Measurements from ENCODE around the gene HOXB9.
A peak's percentile ranks its signal among the peaks of the same experiment; 100 is the strongest.

The HOXB9 gene

DNA sequence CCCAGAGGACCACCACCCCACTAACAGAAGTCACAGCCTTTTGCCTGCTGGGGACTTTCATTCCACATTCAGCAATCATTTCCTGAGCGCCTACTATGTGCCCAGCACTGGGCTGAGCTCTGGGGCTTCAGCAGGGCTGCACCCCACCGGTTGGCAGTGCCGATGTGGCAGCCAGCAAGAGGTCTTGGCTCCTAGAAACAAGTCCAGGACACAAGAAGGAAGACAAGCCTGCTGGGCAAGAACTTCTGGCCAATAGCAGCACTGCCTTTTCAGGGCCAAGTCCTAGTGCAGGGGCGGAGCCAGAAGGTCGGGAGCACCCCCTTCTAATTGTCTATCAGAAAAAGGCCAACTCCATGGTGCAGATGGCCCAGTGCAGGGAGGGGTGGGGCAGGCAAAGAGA, 13.0 kb upstream of the HOXB9 start:
- DNase-seq: no peak

DNA sequence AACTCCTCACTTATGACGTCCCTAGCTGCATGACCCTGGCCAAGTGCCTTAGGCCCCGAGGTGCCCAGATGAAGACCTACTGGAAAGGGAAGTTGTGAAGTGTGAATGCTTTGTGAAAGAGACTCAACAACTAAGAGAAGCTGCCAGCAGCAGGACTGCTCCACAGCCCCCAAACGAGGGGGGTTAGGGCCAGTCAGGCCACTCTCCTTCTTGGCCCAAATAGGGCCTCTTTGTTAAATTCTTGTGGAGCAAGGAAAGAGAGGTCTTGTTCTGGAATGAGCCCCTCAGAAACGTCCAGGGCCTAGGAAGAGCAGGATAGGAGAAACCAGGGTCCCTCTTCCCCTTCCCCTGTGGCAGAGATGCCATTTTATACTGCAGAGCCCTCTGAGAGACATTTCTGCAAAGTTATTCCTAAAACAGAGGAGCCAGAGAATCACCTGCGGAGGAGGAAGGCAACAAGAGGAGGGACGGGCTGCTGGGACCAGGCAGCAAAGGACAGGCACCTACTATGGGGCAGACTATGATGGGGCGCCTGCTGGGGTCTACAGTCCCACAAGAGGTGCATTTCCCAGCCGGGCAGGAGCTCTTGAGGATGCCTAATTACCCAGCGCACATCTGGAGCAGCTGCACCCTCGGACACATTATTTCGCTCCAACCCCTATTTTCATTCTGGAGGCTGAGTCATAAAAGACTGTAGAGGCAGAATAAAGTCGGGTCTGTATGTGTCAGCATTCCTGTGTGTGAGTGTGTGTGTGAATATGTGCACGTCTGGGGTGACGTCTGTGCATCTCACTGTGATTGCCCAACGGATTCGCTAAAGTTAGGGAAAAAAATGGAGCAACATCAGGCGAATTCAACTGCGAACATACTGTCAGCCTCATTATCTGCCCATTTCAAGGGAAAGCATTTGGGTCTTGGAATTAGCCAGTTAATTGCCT, 11.4 kb upstream of the HOXB9 start:
- DNase-seq: no peak

DNA sequence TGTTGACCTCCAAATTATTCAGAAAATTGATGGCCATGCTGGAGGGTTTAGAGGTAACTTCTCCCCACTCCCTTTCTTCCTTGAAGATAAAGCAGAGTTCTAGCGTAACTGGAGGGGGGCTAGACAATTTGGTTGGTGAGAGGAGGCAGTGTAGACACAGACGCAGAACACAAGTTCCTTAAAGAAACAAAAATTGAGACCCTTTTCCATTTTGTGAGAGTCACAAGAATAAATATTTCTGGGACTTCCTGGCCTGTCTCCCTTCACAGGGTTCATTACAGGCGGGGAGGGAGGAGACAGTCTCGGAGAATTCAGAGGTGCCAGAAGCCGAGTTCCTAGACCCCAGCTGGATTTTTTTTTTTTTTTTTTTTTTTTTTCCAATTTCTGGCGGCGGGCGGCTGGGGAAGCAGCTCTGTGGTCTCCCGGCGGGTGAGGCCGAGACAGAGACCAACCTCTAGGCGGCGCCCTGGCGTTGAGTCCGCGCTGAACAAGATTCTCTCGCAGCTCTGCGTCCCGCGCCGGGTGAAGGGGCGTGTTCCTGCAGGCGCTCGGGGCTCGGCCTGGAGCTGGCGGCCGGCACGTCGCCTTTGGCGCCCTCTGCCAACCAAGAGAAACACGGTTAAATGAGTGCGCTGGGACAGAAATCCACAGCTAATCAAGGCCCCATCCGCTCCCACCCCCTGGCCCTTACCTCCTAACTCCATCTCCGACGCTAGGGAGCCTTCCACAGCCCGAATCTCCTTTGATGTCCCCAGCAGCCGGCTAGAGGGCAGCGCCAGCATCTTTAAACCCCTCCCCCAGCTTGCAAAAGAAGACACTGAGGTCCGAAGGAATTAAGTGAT, 10.2 kb upstream of the HOXB9 start:
- peak; percentile 74 for DNase-seq

DNA sequence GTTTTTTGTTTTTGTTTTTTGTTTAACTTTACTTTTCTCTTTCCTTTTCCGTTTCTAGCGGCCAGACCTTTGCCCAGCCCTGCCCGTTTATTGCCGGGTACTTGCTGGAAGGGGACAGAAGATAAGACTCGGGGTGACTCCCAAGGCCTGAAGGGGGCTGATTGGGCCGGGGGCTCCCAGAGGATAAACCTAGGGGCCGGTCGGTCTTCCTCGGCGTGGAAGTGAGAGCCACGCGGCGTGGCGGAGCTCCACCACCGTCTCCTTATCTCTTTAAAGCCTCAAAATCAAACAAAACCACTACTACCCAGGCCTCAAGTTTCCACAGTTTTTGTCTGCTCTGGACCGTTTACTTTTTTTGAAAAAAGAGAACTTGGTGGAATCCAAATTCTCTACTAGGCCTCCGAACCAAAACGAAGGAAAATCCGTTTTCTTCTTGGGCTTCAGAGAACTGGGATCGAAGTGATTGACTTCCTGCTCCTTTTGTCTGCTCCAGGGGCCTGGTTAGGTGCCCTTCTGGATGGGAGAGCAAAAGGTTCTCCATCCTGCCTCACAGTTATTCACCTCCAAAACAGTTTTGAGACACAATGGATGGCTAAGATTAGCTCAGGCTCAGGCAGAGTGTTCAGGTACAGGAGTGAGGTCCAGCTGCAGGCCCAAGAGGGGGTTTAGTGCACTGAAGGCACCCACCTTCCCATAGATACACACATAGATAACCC, 8.5 kb upstream of the HOXB9 start:
- DNase-seq: no peak

DNA sequence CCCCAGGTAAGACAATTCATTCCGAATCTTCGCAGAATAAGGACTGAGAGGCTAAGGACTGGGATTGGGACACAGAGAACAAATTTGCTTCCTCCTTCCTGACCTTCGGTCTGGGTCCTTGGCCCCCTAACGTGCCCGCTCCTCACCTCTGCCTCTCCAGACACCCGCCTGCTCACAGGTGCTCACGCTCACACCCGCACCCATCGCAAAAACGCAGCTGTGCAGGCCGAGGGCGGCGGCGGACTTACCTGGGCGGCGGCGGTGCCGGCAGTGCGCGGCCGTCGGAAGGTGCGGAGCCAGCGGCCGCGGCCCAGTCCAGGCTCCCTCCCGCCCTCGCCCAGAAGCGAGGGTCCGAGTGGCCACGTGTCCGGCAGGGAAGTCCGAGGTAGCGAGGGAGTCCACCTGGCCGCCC, 7.1 kb upstream of the HOXB9 start:
- no peak for DNase-seq

DNA sequence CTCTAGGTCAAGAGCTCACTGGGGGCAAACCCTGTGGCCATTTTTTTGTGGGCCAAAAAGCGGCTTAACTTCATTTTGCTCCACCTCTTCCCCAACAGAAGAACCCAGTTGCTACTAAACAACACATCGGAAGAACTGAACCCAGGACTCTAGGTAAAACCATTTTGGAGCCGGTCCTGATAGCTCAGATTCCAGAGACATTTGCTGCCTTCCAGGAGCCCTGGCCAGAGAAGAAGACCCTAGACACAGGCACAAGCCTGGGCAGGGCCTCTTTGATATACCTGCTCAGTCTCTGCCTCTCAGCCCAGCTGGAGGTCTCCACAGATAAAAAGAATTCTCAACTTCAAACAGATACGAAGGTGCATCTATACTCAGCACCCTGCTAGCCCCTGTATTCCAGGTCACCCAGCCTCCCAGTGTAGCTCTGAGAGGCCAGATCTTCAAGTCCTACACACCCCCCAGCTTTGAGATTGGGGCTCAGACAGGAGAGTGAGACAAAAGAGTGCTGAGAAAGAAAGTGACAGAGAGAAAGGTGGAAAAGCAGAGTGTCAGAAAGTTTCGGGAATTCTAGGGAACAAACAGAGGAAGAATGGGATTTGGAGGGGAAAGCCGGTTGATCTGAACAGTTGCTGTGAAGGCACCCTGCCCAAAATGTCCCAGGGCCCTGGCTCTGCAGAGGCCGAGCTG, 6.6 kb upstream of the HOXB9 start:
- no peak for DNase-seq

DNA sequence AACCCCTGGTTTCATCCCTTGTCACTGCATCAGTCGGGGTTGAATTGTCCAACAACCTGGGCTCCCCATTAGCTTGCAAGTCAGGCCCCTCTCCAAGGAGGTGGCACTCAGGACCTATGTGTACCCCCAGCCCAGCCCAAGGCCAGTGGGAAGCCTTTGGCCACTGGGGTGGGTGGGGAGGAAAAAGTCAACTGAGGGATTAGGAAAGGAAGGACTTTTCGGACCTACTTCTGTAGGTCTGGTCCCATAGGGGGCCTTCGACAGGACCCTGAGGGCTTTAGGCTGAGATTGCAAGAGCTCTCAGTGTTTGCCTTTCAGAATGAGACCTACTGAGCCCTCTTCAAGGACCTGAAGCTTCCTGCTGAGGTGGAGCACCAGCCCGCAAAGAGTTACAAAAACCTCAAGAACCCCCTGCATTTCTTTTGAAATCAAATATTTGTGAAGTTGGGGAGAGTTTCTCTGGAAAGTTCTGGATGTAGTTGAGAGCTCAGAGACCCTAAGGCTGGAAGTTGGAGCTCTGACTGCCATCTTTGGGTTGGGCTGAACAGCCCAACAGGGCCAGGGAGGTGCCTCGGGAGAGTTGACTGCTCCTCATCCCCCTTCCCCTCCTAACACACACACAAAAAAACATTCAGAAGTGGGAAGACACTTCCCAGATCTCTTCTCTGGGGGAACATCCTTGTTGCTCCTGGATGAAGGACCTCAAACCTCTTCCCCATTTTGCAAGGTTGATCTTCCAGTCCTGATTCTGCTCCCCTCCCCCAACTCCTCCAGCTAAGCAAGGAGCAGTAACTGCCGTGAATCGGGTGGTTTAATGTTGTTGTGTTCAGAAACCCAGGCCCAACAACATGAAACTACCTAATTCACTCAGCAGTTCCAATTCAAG, 5.8 kb upstream of the HOXB9 start:
- no peak for DNase-seq

DNA sequence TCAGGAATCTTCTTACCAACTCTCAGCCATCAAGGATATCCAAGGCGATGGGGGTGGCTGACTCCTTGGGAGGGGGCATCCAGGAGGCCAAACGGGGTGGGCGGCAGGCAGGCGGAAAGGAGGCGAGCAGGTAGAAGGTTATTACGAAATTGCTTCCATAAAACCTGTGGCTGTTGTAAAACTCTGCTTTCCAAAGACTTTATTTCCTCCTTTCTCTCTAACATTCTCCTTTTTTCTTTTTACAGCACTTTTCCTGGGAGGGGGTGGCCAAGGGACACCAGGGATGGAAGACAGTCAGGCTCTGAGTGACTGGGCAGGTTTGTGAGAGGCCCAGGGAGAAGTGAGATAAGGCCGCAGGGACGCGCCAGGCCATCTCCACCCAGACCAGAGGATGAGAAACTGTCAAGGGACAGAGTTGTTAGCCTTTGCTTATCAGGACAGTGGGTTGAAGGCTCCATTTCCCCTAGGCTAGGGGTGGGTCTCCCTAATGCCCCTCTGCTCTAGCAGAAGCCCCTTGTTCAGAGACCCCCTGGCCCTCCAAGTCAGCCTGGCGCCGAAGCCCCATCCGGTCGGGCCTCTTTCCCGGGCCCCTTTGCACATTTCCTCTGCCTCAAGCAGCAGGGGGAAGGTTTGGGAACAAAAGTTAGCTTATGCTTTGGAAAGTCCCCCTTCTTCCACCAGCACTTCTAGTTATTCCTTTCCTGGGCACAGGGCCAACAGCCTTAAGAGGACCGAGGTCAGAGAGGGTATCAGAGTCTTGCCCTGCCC, 5.0 kb upstream of the HOXB9 start:
- no peak for DNase-seq

DNA sequence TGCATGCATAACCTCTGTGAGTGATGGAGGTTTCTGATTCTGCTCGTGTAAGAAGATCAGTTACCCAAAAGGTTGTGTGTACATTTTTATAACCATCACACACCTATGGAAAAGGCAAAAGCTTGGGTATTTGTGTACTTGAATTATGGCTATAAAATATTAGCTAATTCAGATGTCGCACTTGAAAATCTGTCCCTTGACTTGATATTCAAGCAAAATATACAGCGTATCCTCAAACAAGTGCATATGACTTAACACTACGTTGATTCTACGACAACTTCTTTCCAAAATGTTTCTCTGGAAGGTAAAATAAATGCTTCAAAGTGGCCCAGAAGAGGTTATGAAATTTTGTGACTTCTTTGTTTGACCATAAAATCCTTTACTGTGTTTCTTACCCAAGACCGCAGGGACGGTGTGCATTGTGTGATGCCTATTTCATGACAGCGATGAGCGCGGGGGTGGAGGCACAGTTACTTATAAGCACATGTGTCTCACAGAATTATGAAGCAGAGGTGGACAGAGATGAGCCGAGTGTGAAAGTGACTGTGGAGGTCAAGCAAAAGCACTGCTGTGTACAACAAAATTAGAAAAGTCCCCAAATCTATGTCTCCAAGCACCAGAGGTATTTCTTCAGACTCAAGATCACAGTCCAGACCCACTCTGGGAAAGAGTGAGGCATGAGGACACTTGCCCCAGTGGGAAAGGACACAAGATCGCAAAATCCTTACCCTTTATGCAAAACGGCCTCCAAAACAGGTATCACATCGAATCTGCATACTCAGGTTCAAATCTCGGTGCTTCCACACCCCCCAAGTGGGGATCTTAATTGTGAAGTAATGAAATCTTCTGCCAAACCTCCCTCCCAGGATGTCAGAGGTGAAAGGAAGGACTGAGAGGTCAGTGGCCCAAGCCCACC, 4.1 kb upstream of the HOXB9 start:
- no peak for DNase-seq

DNA sequence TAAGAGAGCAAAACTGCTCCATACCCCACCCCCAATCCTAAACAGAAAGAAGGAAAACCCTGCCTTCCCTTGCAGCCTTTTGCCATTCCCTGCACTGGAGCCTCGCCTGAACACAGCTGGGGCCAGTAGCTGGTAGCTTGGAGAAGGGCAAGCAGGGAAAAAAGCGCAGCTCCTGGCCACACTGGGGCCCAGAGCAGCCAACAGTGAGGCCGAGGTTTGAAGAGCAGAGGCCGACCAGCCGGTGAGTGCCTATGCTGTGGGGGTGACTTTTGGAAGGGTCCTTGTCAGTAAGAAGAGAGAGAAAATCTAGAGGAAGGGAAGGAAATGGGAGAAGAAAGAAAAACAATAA, 3.2 kb upstream of the HOXB9 start:
- DNase-seq: no peak

DNA sequence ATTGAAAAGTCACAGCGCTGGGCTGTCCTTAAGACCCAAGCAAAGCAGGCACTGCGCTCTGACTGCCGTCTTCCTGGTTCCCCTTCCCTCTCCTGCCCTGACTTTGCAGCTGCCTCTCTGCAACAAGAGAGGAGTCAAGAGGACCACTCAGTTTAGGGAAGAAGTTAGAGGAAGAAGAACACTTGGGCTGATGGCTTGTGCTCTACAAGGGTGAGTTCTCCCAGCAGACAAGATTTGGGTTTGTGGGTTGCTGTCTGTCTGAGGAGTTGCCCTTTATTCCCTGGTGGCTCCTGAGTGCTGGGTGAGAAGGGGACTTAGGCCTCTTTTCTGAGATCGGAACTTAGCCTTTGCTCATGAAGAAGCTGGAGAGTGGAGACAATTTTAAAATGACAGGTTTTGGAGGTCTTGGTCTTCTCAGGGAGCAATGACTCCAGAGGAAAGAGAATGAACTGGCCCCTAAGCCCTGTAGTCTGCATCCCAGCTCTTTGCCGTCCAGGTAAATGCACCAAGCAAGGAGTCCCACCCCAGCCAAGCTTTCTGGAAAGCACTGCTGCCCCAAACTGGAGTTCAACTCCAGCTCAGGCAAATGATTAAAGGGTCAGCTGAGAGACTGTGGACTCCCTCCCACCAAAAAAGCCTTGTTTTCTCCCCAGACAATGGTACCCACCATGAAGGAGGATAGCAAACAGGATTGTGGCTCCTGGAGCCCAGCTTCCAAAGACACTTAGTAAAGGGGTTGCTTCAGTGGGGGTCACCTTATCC, 2.7 kb upstream of the HOXB9 start:
- DNase-seq: no peak

DNA sequence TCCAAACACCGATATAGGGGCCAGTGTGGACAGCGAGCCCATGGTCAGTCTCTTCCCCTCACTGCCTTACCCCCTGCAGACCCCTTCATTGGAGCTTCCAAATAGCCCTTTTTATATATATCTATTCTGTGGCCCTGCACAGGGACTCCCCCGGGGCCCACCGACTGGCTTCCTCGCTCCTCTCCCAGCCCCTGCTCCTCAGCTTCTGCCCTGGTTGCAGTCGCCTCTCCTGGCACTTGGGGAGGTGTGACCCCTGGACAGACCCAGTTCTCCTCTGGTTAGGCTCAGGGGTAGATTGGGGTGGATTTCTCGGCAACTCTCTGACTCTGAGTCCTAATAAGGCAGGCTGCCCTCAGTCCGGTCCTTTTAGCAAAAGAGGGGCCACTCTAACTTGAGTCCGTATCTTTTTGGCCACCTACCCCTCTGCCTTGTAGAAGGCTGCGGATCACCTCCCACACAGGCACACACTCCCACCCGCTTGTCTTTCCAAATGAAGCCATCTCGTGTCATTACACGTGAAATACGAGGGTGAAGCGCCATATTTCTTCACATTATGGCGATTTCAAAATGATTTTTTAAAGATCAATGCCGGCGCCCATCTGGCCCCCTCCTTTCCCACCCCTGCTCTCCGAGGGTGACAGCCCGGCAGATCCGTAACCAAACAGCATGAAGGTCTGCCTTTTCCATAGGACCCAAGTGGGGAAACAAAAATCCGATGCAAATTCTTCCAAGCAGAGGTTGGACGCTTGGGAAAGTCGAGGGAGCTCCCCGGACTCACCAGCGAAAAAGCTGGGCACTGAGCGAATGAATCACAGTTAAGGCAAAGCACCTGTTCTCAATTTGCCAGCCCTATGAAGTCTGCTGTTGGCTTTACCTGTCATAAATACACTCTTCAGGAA, 1.7 kb upstream of the HOXB9 start:
- DNase-seq: no peak

DNA sequence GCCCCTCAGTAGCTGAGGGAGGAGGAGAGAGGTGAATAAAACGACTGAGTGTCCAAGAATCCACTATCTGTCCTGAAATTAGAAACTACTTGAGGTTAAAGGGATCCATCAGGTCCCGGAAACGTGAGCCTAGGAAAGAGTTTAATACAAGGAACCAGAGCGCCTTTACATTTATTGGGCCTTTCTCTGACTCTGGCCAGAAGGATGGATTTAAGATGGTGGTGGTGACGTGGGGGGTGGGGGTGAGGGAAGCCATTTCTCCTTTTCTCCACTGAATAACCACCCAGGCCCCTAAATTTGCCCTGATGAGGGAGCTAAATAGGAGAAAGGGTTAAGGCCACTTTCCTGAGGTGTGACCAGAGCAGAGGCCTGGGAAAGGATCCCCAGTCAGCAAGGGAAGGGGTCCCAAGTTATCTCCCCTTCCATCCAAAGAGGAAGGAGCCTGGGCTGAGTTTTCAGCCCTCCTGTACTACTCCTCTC, 1.0 kb upstream of the HOXB9 start:
- DNase-seq: no peak

DNA sequence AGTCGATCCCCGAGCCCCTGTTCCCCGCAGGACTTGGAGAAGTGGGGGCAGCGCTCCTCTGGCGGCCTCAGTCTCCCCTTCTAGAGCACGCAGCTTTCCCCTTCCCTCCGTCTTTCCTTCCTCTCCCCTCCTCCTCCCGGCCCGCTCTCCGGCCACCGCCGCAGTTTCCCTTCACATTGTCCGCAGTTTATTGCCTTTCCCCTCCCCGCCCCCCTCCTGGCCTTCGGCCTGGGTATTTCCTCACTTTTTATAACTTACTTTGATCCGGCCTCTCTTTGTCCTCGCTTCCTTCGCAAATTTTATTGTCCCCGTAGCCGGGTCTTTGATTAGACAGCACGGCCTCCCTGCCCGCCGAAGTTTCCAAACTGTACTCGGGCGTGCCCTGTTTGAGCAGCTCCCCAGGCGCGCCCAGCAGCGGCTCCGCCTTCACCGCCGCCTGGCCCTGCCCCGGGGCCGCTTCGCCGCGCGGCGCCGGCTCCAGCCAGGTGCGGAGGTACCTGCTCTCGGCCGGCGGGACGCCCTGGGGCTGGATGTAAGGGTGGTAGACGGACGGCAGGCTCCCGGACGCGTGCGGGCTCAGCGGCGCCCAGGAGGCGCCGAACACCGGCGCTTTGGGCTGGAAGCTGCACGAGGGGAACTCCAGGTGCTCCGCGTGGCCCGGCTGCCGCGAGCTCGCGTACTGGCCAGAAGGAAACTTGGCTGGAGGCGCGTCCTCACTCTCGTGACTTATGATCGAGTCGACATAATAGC, 488 bp downstream of the HOXB9 start:
- no peak for DNase-seq

DNA sequence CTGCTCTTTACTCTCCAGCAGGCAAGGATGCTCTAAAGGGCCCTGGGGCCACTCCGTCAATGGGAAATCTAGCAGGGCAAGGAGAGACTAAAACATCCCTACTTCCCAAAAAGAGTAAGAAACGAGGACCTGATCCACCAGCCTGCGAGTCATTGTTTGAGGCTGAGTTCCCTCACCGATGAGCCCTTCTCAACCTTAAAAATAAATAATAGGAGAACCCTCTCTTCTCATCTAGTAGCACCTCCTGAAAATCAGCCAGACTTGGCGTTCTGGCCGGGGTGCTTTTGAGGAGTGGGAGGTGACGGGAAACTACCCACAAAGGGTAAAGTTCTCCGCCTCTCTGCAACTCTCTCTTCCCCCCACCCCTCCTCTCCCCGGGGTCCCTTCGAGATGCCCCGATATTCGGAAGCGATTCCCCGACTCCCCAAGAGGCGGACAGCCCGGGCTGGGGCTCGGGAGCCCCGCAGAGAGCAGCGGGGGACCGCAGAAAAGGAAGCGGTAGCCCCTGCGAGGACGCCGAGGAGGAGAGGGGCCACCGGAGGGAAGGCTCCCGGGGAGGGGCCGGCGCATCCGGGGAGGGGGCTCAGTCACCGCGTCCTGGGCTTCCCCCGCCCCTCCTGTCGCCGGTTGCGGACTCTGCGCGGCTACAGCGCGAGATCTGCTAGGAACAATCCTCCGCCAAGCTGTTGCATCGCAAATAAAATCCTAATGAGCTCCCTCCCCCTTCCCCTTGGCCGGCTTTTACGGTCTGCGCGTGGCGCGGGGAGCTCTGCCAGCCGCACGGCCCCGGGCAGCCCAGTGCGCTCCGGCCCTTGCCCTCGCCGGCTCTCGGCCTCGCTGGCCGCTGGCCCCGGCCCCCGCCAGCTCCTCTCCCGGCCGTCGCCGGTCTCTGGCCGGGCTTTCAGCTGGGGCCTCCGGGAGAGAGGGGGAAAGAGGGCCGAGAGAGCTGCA, 1.3 kb downstream of the HOXB9 start:
- DNase-seq: no peak

DNA sequence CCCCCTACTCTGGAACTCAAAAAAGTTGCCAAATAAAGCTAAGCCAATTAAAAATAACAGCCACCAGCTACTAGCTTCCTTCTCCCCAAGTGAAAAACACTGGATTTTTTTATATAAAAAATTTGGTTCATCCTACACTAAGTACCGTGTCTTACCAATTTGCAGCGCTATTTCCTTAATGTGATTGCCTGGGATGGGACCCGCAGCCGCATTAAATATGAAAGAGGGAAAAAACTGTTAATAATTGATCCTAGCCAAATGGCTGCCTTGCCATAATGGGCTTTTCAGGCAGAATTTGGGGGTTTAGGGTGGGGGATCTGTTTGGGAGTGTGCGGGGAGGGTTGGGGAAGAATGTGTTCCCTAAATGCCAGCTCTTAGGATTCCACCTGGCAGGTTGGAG, 2.0 kb downstream of the HOXB9 start:
- DNase-seq: no peak
